ENCODE results near the gene VSIG10.

The VSIG10 gene

DNA sequence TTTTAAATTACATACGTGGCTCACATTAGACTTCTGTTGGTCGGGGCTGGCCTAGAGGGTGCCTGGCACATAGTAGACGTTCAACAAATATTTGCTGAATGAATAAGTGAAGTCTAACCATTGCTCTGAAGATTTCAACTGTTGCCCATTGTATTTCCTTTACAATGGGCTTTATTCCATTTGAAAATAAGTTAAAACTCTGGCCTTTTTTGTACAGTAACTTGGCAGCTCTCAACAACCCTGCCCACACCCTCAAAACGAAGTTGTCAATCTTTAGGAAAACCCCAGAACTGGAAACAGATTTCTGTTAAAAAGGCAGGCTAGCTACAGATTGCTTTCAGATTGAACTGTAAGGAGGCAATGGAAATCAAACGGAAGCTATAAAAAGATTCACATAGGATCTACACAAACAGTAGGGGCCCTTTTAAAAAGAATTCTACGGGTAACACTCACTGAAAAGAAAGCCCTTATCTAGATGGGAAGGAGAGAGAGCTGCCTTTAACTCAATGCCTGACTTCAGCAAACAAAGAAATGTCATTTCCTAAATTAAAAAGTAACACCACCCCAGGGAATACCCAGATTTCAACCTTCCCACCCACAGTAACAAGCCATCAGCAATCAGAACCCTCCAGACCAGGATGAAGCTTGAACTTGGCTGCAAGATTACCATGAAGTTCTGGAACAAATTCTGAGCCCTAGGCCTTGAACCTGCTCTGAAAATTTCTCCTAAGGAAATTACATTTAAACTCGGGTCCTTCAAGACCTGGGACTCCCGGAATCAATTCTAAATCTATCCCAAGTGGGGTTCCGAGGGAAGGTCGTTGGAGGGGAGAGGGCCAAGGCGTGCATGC is 44.2 kb downstream of the VSIG10 start:
- no peak for DNase-seq

DNA sequence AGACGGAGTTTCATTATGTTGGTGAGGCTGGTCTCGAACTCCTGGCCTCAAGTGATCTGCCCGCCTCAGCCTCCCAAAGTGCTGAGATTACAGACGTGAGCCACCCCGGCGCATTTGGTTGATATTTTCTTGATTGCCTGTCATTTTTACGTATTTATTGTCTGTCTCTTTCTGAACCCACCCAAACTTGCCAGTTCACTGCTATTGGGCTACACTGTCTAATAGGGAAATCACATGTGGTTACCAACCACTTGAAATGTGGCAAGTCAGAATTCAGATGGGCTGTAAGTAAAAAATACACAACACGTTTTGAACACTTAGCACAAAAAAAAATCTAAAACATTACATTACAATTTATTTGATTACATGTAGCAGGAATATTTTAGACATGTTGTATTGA is 44.9 kb downstream of the VSIG10 start:
- DNase-seq, result no peak

DNA sequence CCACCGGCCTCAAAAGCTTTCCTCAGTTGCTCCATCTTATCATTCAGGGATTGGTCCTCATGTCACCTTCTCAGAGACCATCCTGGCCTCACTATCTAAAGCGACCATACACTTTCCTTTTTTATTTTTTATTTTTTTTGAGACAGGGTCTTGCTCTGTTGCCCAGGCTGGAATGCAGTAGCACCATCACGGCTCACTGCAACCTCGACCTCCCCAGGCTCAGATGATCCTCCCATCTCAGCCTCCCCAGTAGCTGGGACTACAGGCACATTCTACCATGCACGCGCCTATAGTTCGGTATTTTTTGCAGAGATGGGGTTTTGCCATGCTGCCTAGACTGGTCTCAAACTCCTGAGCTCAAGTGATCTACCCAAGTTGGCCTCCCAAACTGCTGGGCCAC is 45.6 kb downstream of the VSIG10 start:
- no peak for DNase-seq

DNA sequence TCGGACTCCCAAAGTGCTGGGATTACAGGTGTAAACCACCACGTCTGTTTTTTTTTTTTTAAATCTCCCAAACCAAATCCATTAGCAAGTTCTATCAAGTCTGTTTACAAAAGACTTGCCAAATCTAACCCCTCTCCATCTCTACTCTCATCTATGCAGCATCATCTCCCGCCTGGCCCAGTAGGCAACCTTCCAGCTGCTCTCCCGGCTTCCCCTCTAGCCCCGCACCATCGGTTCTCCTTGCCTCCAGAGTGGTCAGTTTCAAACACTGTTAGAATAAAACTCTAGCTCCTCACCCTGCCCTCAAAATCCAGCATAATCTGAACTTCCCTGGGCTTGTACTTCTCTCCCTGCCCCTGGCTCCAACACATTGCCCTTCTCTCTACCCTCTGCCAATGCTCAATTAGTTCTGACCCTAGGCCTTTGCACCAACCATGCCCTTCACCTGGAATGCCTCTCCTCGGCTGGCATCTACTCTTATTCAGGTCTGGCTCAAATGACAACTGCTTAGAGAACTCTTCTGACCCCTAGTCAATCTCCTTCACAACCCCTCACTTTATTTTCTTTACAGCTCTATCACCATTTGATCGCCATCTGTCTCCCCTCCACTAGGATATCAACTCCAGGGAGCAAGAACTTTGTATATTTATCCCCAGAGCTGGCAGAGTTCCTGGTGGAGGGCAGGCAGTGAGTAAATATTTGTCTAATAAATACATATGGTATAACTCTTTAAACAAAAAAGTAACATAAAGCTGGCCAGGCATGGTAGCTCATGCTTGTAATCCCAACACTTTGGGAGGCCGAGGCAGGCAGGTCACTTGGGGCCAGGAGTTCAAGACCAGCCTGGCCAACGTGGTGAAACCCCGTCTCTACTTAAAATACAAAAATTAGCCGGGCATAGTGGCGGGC is 47.7 kb downstream of the VSIG10 start:
- DNase-seq, result no peak

- no peak for DNase-seq
Observed at GRCh38 chr12:118055144-118055557, 48.7 kb downstream of the VSIG10 start.

- DNase-seq, result no peak
Observed at GRCh38 chr12:118053071-118053985, 50.5 kb downstream of the VSIG10 start.

- no peak for DNase-seq
Observed at GRCh38 chr12:118052324-118053070, 51.3 kb downstream of the VSIG10 start.

DNA sequence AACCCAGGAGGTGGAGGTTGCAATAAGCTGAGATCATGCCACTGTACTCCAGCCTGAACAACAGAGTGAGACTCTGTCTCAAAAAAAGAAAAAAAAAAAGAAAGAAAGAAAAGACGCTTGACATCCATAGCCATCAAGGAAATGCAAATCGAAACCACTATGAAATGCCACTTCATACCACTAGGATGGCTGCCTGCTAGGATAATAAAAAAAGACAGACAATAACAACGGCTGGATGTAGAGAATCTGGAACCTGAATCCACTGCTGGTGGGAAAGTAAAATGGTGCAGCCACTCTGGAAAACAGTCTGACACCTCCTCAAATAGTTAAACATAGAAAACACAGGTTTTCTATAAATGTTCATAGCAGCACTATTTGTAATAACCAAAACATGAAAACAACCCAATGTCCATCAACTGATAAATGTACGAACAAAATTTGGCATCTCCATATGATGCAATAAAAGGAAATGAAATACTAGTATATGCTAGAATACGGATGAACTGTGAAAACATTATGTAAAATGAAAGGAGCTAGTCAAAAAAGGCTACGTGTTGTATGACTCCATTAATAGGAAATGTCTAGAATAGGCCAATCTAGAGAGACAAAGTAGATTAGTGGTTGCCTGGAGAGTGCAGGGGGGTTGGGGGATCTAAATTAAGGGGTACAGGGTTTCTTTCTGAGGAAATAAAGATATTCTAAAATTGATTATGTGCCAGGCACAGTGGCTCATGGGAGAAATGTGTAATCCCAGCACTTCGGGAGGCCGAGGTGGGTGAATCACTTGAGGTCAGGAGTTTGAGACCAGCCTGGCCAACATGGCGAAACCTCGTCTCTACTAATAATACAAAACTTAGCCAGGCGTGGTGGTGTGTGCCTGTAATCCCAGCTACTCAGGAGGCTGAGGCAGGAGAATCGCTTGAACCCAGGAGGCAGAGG is 52.6 kb downstream of the VSIG10 start:
- DNase-seq, result no peak

DNA sequence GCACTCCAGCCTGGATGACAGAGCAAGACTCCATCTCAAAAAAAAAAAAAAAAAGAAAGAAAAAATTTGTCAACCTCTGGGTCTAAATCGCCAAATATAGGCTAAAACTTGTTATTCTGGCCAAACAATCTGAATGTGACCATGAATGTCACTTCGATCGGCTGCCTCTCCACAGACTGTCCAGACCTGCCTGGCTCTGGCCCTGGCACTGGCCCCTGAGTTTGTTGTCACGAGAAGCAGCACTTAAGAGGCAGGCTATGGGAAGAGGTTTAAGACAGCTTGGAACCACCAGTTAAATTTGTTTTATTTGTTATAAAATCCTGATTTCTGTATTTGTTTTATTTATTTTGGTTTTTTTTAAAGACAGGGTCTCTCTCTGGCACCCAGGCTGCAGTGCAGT is 57.4 kb downstream of the VSIG10 start:
- no peak for DNase-seq

DNA sequence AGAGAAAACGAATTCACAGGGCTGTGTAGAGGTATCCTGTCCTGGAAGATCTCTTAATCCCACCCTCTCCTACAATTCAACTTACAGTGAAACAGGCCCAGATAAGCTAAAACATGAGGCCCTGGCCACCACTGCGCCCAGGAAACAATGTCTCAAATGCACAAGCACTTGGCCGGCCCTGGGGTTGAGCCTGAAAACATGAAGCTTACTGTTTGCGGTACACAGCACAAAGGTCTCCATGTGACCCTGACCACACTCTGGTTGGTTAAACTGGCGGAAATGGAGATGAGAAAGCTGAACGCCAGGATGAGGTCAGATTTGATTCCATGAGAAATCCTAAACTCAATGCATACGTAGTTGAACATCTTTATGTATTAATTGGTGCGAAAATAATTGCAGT is 59.2 kb downstream of the VSIG10 start:
- no peak for DNase-seq

- no peak for DNase-seq
Observed at GRCh38 chr12:118044075-118044474, 59.7 kb downstream of the VSIG10 start.

DNA sequence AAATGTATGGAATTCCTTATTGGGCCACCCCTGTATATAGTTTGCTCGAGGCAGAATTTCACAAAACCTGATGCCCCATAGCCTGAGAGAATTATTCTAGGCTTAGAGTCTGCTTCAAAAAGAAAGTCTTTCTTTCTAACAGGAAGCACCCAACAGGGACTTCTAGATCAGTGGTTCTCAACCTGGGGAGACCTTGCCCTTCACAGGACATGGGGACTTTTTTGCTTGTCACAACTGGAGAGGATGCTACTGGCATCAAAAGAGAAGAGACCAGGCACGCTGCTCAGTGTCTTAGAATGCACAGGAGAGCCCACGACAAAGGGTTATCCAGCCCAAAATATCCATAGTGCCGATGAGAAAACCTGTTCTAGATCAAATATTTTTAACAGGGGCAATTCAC is 61.7 kb downstream of the VSIG10 start:
- DNase-seq, result no peak

- no peak for DNase-seq
Observed at GRCh38 chr12:118038137-118038536, 65.7 kb downstream of the VSIG10 start.

DNA sequence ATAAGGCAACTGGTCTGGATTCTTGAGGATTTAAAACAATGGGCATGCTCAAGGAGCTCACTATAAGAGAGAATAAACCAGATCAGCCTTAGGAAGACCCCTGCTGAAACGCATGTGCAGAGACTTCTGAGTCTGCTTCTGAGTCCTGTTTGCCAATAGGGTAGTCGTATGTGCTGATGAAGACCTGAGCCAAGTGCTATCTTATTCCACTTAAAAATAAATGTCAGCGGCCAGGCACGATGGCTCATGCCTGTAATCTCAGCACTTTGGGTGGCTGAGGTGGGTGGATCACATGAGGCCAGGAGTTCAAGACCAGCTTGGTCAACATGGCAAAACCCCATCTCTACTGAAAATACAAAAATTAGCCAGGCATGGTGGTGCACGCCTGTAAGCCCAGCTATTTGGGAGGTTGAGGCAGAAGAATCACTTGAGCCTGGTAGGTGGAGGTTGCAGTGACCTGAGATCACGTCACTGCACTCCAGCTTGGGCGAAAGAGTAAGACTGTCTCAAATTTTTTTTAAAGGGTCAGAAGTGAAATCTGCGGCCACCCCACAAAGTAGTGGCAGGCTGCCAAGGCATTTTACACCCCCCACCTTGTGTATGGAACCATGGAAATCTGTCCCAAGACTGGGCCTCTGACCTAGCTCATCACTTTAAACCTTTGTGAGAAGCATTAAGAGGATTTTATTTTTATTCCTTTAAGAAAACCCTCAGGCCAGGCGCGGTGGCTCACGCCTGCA is 67.0 kb downstream of the VSIG10 start:
- DNase-seq, result no peak

DNA sequence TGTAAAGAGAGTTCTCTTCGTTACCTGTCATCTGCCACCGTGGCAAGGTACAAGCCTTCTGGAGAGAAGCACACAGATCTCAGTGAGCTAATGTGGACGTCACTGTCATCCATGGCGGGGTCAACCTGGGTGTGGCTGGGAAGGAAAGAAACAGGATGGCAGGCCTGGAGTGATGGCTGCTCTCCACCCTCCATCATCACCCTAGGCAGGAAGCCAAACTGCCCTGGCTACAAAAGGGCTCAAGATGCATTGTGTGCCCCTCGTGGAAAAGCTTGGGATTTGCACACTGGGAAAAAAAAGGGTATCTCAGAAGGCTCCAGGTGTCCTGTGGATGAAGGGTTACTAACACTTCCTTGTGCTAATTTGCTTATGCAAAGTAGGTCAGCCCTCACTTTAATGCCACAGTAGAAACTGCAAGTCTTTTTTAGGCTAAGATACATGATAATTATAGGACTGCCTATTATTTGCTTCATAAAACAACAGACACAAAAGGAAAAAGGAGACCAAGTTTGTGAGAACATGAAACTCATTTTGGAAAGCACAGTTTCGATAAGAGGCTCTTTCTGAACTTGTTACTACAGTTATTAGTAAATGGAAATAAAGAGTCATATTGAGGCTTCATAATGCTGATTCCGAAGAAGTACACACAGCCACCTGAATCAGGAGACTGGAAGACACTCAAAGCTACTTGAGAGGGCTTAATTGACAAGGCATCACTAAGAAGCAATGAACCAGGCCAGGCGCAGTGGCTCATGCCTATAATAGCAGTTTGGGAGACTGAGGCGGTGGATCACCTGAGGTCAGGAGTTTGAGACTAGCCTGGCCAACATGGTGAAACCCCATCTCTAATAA is 68.4 kb downstream of the VSIG10 start:
- no peak for DNase-seq

DNA sequence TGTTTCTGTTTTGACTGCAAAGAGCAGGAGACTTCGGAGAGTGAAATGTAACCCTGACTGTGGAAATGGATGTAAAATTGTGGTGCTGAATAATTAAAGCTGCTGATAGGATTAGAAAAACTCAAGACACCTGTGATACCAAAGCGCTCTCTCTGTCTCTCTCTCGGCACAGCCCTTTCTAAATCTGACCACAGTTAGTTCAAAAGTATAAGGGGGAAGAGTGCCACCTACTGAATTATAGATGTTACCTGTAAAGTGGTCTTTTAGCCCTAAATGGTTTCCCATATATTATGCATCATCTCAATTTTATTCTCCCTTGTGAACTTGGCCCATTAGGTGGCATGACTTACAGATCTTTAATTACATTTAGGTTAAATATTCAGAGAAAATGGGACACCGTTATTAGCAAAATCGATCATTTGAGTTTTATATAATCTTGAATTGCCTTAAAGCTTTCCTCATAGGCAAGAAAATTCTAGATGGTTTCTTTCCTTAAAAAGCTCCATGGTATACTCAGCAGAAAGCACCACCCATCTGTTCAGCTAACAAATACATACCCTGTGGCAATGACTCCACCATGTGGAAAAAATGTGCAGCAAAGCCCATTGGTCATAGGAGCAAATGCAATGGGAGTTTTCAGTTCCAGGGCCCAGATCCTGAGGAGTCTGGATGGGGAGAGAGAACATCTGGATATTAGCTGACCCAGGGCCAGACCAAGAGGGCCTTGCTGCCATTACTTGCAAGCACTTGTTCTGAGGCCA is 69.2 kb downstream of the VSIG10 start:
- DNase-seq, result no peak

GRCh38 chr12:118033902-118034301 is 69.9 kb downstream of the VSIG10 start:
- no peak for DNase-seq

DNA sequence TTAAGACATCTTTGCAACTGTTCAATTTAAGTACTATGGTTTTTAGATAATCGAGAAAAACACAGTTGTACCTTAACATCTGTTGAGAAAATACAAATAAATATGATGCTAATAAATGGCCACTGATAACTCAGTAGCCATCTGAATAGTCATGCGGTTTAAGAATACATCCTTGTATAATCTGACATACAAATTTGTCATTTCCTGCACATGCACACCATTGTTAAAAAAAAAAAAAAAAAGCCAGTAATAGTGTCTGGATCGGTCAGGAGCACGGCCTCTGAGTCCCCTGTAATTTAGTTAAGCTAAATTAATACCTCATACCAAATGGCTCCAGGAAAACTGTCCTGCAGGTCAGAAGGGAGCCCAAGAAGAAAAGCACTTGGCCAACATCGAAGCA is 70.5 kb downstream of the VSIG10 start:
- DNase-seq, result no peak
